Activated CD4-positive, alpha-beta T cell treated with anti-CD3 and anti-CD28 coated beads, Interleukin-2, amount 50 U/mL, for 4 hours (primary cell): ENCODE results near the gene KLC4.
"Not testable (repeated sequence)": the region's sequence is repeated elsewhere in the genome, so short reads cannot be mapped to it uniquely, and the experiment has no call there.

Source experiments
- DNase-seq, 2 experiments: peaks; one replicate each; pipeline ENCODE4 v3.0.0-alpha.2; 2020

KLC4 gene

DNA sequence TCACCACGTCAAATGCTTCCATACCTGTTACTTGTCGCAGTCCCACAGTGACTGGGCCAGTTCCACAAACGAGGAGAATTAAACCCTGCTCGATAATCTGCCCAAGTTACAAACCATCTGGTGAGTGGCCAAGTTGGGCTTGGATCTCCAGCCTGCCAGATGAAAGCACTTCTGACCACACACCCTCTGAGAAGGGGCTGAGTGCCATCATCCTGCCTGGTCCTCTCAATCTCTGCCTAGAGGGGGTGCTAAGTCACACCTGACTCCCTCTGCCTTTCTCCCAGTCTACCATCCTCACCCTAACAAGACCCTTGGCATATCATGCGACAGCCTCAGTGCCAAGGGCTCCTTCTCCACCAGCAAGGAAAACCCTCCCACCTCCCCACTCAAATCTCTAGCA lies 22.2 kb upstream of the KLC4 start:
- no peak for DNase-seq

DNA sequence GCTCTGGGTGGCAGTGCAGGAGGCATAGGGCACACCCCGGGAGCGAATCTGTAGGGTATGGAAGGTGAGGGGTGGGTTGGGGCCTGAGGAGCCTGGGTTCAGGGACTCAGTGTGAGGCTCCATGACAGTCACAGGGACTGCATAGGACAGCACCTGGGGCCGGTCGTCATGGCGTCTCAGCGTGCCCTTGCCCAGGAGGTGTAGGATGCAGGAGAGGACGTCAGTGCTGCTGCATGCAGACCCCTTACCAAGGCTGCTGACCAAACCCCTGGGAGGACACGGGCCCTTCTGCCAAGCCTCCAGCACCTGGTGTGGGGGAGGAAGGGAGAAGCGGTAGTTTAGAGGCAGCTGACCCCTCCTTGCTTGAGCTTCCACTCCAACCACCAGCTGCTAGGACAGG lies 21.7 kb upstream of the KLC4 start:
- DNase-seq = no peak

DNA sequence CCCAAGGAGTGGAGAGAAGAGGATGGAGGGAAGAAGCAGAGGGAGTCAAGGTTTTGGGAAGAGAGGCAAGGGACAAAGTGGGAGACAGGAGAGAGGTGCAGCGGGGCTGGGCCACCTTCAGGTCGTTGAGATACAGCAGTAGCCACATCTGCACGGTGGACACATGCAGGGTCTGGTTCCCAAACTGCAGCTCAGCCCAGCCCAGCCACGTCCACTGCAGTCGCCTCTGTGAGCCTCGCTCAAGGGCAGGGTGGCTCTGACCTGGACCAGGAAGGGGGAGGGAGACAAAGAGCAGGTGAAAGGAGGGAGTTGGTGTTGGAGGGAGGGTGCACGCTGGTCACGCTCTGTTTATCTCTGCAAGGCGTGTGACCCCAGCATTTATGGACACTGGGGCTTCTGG lies 20.7 kb upstream of the KLC4 start:
- no peak for DNase-seq

DNA sequence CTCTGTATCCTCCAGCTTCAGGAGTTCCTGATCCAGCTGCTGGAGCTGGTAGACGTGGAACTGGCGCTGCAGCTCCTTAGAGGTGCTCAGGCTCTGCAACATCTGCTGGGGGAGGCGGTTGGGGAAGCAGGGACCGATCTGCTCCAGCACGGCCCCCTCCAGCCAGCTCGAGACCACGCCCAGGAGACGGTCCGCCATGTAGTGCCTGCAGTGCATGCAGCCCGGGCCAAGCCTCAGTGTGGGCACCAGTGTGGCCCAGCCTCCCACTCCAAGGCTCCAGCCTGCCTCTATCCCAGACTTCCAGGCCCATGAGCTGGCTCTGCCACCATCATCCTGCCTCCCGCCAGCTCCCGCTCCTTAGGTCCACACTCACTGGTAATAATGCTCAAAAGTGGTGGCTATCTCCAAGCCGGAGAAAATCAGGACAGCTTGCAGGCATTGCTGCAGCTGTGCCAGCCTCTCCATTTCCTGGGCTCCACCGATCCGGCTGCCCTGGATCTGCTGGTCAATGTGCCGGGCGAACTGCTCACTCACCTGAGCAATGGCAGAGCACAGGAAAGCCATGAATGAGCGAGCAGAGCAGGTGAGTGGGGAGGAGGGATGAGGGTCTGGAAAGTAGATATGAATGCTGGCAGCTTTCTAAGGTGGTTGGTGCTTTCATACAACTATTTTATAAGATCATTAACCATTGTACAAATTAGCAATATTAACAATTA lies 18.7 kb upstream of the KLC4 start:
- DNase-seq = no peak

DNA sequence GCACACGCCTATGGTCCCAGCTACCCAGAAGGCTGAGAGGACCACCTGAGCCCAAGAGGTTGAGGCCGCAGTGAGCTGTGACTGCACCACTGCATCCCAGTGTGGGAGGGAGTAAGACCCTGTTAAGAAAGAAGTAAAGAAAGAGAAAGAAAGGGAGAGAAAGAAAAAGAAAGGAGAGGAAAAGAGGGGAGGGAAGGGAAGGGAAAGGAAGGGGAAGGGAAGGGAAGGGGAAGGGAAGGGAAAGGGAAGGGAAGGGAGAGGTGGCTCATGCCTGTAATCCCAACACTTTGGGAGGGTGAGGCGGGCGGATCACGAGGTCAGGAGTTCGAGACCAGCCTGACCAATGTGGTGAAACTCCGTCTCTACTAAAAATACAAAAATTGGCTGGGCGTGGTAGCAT lies 18.0 kb upstream of the KLC4 start:
- DNase-seq = not testable (repeated sequence)

DNA sequence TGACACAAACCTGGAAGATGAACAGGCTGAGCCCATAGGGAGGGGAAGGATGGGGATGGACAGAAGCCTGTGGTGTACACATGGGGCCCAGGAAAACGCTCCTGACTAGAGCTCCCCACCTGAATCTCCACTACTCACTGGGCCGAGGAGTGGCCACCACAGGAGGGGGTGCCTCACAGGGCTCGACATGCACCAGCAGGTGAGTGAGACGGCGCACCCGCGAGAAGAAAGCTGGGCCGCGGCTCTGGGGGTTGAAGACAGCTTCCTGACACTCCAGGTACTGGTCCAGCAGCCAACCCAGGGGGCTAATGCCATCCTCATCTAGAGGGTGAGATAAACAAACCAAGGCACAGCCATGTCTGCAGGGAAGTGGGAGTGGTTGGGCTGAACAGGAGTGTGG lies 16.1 kb upstream of the KLC4 start:
- no peak for DNase-seq

DNA sequence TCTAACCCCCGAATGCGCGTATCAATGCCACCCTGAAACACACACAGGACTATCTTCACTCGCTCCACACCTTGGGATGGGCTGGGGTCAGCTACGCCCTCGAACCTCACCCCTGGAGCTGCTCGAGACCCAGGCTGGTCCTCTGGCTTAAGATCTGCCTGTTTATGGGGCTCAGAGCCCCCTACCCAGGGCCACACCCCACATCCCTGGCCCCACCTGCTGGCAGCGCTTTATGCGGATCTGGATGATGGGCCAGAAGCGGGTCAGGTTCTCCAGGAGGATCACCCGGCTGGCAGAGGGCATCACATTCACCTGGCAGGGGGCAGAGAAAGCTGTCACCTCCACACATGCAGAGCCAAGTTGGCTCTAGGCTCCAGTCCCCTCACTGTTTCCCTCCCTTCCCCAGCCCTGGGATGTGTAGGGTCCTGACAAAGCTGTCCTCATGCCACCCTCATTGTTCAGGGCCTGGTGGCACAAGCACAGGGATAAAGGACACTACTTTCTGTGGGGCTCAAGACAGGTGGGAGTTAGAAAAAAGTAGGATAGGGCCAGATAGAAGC lies 14.0 kb upstream of the KLC4 start:
- no peak for DNase-seq

DNA sequence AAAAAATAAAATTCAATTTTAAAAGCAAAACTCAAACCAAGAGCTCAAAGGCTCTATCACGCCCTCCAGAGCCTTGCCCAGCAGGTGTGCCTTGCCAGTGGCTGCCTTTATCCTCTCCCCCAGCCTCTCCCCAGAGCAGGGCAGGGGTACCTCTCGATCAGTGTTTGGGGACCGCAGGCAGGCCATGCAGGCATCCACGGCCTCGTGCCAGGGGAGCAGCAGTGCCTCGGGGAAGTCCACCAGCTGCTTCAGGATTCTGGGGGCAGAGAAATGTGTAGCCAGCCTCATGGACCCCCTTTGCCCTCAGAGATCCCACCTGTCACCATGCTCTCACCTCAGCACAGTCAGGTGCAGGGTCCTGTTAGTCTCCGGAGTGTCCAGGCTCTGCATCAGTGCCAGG lies 11.4 kb upstream of the KLC4 start:
- DNase-seq = no peak

DNA sequence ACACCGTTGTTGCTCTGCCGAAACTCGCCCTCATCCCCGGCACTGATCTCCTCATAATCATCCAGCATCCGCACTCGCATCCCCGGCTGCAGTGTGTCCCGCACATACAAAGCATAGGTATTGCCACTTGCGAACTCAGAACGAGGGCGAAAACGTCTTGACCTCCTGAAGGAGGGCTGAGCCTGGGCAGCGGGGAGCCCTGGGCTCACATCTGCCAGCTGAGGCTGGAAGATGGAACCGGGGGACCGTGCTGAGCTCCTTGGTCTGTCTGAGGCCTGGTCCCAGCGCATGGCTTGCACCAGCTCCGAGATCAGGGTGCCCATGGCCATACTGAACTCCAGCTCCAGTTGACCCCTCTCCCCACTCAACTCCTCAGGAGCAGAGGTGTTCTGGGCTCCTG lies 8.4 kb upstream of the KLC4 start:
- no peak for DNase-seq

DNA sequence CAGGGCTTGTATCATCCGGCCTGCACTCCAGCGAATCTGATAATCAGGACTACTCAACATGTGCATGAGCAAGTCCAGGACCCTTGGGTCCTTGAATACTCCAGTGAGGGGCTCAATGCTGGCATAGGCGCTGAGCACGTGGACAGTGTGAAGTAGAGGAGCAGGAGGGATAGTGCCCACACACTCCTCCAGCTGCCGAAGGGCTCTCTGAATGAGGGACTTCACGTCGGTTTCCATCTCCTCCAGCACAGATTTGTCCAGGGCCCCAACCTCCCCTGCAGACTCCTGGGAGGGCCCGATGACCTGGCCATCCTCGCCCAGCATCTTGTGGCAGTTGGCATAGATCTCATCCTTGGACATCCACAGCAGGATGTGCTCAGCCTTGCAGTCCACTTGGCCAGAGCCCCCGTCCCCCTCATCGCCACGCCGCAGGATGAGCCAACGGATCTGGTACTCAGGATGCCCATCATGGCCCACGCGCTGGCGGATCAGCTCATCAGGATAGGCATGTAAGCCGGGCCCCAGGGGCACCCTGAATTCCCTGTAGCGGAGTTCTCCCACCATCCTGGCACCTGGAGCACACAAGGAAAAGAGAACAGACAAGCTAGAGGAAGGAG lies 7.1 kb upstream of the KLC4 start:
- DNase-seq = no peak

DNA sequence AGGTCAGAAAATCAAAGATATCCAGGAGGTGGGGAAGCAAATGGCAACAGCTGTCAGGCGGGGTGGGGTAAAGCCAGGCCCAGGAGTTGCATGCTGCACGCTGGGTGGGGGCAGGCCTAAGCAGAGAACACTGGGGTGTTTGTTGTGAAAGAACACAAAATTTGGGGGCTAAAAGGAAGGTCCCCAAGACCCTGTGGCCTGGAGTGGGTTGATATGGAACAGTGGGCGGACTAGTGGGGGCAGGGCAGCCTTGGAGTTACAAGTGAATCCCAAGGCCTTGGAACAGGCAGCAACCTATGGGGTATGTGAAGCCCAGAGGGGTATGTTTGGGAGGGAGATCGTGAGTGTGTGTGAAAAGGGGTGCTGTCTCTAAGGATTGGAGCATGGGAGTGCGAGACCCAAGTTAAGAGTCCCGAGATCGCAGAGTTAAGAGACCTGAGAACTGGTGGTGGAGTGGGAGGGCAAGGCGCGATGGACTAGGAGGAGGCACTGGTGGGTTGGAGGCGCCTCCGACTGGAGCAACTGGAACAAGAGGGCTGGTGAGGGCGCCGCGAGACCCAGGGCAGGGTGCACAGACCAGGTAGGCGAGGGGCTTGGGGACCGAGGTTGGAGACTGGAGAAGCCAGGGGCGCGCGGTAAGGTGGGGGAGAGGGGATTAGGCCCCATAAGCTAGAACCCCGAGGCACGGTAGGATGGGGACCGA lies 6.4 kb upstream of the KLC4 start:
- peak; percentile 5 to 10 for DNase-seq

DNA sequence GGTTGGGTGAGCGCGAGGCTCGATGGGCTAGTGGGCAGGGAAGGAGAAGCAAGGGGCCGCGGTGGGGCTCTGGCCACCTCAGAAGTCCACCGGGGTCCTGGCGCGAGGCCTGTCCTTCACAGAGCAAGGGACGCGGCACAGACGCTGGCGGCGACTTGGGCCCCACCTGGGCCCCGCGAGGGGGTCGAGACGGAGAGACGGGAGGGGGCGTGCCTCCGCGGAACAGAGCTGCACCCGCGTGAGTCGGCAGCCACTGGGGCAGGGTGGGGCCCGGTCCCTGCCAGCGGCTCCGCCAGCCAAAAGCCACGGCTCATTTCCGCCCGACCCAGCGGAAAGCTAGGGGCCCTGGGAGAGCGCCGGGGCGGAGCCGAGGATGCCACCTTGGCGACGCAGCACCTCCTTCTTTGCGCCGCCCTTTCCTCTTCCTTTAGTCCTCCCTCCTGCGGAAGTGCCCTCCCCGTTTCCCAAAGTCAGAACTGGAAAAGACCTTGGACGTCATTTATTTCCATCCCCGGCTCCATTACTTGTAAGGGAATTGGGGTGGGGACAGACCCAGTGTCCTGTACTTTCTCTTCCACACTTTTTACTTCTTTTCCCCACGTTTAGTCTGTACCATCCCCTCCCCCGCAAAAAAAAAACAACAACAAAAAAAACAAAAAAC lies 5.8 kb upstream of the KLC4 start, which contains the start of gene CUL7:
Gene CUL7 (minus strand): TSS at position 307 of the 661 bp plus-strand sequence. CDS start 1,063 bp downstream, outside the sequence.
- peak; percentile 83 to 84 for DNase-seq

DNA sequence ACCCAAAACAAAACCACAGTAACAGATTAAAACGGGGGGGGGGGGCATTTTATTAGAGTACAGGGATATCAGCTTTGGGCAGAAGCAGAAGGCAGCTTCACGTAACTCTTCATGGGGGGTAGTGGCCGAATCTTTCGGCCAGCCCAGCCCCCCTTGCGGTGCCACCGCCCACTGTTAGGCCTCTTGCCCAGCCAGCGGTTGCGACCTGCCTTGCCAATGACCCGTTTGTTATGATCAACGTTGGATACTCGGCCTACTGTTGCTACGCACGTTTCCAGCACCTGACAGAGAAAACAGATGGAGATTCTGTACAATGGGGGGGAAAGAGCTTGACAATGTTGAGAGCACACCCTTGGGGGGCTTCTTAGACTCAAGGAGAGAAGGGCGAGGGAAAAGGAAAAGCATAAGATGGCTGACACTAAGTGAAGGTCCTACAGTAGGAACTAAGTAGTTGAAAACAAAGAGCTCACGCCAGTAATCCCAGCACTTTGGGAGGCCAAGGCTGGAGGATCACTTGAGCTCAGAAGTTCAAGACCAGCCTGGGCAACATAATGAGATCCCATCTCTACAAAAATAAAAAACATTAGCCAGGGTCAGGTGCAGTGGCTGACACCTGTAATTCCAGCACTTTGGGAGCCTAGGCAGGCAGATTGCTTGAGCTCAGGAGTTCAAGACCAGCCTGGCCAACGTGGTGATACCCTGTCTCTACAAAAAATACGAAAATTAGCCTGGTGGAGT lies 5.1 kb upstream of the KLC4 start:
- DNase-seq = no peak

DNA sequence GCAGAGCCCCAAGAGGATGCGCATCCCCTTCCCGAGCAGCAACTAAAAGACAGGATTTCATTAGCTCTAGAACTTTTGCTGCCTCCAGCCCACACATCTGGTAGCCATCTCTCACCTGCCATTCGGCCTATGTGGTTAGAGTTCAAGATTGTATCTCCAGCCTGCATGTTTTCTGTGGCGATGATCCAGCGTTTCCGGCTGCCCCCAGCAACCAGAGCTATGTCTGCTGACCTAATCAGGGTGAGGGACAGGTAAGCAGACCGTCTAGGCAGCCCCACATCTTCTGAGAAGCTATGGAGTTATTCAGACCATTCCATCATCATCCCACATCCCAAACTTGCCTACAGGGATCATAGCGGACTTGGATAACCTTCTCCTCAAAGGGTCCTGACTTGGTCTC lies 3.5 kb upstream of the KLC4 start:
- DNase-seq = no peak

DNA sequence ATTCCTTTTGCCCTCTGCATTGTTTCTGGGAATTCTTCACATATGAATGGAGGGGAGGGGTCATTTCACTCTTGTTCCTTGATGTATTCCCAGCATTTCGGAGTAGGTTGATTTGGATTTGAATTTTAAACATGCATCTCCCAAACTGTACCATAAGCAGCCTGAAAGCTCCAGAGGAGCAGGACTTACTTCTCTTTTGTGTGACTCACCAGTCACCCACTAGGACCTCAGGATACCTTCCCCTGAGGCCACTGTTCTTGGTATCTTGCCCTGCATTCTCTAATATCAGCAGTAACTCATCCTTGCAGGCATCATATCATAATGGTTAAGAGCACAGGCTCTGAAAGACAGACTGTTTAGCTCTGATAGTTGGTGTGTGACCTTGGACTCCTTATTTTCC lies 900 bp upstream of the KLC4 start:
- DNase-seq = no peak

DNA sequence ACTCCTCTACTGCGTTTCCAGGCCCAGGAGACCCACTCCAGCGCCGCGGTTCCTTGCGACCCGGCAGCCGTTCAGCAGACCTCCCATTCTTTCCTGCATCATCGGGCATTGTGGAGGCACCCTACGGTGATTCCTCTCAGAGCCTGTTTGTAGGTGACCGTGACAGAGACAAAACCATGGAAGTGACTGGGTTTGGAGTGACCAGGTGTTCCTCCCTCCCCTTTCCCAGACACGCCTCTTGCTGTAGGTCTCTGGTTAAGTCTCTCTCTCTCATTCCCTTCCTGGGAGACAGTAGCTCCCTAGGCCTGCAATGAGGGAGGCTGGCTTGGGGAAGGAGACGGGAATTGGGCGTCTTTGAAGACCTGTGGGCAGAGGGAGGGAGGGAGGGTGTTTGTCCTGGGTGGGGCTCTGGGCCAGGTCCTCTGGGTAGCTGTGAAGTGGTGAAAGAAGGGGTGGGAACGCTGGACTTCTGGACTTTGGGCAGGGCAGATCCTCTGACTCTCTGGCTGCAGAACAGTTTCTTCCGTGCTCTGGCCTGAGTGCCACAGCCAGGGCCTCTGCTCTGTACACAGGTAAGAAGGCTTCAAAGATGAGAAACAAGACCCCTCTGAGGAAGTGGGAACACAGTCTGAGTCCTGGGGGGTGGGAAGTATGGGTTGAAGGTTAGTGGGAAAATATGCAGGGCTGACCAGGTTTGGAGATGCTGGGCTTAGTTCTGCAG lies 763 bp downstream of the KLC4 start:
- no peak for DNase-seq

DNA sequence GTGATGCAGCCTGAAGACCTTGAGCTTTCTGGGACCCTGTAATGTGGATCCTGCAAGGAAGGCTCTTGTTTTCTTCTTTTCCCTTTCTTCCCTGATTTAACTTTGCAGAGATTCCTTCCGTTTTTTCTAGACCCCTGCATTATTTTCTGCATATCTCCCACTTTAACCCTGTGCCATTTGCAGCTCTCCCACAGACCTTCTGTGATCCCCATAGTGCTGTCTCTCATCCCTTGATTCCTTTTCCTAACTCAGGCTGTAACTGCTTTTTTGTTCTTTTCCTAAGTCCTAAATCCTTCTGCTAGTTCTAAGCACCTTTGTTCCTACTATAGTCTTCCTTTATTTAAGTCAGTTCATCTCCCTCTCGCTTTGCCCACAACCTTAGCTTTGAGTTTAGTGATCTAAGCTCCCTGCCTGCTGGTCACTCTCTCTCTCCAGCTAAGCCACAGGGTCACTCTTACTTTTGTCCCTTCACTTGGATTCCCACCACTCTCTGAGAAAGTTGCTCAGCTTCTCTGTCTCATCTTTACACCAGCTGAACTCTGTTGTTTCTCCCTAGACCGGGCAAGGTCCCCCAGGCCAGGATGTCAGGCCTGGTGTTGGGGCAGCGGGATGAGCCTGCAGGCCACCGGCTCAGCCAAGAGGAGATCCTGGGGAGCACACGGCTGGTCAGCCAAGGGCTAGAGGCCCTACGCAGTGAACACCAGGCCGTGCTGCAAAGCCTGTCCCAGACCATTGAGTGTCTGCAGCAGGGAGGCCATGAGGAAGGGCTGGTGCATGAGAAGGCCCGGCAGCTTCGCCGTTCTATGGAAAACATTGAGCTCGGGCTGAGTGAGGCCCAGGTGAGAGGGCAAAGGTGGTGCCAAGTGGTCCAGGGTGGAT lies 1.6 kb downstream of the KLC4 start:
- DNase-seq = no peak

DNA sequence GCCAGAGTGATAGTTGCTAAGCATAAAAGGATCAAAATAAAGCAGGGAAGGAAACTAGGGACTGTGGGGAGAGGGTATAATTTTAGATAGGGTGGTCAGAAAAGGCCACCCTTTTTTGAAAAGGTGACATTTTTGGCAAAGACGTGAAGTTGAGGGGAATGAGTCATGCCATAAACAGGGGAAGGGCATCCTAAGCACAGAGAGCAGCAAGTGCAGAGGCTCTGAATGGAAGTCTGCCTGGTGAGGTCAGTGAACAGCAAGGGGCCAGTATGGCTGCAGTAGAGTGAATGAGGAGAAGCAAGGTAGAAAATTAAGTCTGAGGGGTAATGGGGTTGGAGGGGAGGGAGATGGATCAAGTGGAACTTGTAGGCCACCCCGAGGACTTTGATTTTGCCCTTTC lies 2.4 kb downstream of the KLC4 start:
- DNase-seq = no peak

DNA sequence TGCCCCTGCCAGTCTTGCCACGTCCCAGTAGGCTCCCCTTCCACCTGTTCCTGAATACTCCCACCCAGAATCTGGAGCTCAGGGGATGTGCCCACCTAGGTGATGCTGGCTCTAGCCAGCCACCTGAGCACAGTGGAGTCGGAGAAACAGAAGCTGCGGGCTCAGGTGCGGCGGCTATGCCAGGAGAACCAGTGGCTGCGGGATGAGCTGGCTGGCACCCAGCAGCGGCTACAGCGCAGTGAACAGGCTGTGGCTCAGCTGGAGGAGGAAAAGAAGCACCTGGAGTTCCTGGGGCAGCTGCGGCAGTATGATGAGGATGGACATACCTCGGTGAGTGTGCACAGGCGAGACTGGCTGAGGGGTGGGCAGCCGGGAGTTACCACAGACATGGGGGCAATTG lies 3.4 kb downstream of the KLC4 start:
- no peak for DNase-seq

DNA sequence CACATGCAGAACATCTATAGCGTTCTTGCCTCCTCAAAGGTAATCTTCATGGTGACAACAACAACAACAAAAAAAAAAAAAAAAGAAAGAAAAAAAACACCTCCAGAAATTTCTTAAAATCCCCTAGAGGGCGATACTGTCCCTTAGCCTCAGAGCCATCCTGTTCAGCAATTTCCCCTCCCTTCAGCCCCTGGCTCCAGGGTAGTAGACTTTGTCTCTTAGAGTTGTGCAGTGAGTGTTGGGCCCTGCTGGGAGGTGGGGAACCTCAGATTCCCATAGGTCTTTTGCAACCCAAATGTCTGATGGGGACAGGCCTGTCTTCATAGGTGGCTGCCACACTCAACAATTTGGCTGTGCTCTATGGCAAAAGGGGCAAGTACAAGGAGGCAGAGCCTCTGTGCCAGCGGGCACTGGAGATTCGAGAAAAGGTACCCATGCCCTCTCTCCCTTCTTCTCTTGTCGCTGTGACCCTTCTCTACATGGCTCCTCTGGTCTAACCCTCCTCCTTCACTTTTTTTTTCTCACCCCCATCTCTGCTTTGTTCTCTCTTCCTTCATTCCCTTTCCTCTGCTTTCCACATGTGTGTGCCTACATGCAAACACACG lies 10.7 kb downstream of the KLC4 start:
- no peak for DNase-seq
